Esophagus squamous epithelium (tissue), 5 donors: ENCODE measurements around the gene ZNF492. TPM values are rescaled to one million over a fixed set of nuclear protein-coding genes. Genes with fewer than 3 reads are reported as not detected.

ENCODE experiments used
- DNase-seq: peaks from one replicate; lab custom pipeline; 2025; lab: John Stamatoyannopoulos, UW
- H3K27ac ChIP-seq, 4 donors: fragments of 200-600 bp; sonication (generic); one replicate each; pipeline ENCODE4 v1.5.1; 2016 to 2019; ENCODE audit warnings: mild to moderate bottlenecking in 1 of 4
- H3K27me3 ChIP-seq, 4 donors: fragments of 200-600 bp; sonication (generic); 1 replicate in 3 of 4; 2 replicates in 1 of 4; pipeline versions ENCODE4 v1.5.1 to v1.6.0; 2017 to 2021; ENCODE audit warnings: antibody characterized with exemption in 1 of 4
- H3K36me3 ChIP-seq, 3 donors: fragments of 200-600 bp; sonication (generic); one replicate each; pipeline ENCODE4 v1.5.1; 2016 to 2019
- H3K4me1 ChIP-seq, 3 donors: fragments of 200-600 bp; sonication (generic); one replicate each; pipeline ENCODE4 v1.5.1; 2017 to 2019
- H3K4me3 ChIP-seq, 4 donors: fragments of 200-600 bp; sonication (generic); 1 replicate in 3 of 4; 2 replicates in 1 of 4; pipeline ENCODE4 v1.5.1; 2016 to 2019; ENCODE audit warnings: mild to moderate bottlenecking in 2 of 4, moderate library complexity in 1 of 4
- H3K9me3 ChIP-seq, 3 donors: fragments of 200-600 bp; sonication (generic); one replicate each; pipeline ENCODE4 v1.5.1; 2016 to 2019
- POLR2A ChIP-seq, 4 donors: fragments of 450-650 bp; IDR thresholded peaks; one replicate each; pipeline ENCODE4 v1.6.1; 2017; ENCODE audit warnings: antibody characterized with exemption in 4 of 4, mild to moderate bottlenecking in 4 of 4, moderate library complexity in 3 of 4
- WGBS, 2 donors: methylation state at CpG; one replicate each; pipeline ENCODE4 v1.1.5; 2018; 5-methylcytosine and 5-hydroxymethylcytosine counted together
- intact Hi-C: fragments of 100-400 bp; cut with DNase I; formaldehyde crosslinking; loops from one replicate; pipeline ENCODE4 v1.15.0; 2022
- total RNA-seq, 4 donors: library from RNA; depleted of rRNA; stranded (reverse); fragments of >200 nt; gene quantifications; one replicate each; pipeline ENCODE4 v1.1.0, GENCODE V29; 2016
- TF ChIP-seq, protein P1 (sequence below), 6 experiments: fragments of 450-650 bp in 4 of 6; fragments of 200-600 bp in 2 of 6; sonication (generic) in 2 of 6; IDR thresholded peaks; one replicate each; pipeline ENCODE4 v1.5.1; 2016 to 2019; ENCODE audit warnings: antibody characterized with exemption in 6 of 6, mild to moderate bottlenecking in 4 of 6, moderate library complexity in 4 of 6
- donor health status: DM: yes; HTN: yes; CAD: no.

Gene ZNF492
- total RNA-seq, 4 donors from 2014 or later, result 0.09 to 0.95 (median 0.23) TPM

DNA sequence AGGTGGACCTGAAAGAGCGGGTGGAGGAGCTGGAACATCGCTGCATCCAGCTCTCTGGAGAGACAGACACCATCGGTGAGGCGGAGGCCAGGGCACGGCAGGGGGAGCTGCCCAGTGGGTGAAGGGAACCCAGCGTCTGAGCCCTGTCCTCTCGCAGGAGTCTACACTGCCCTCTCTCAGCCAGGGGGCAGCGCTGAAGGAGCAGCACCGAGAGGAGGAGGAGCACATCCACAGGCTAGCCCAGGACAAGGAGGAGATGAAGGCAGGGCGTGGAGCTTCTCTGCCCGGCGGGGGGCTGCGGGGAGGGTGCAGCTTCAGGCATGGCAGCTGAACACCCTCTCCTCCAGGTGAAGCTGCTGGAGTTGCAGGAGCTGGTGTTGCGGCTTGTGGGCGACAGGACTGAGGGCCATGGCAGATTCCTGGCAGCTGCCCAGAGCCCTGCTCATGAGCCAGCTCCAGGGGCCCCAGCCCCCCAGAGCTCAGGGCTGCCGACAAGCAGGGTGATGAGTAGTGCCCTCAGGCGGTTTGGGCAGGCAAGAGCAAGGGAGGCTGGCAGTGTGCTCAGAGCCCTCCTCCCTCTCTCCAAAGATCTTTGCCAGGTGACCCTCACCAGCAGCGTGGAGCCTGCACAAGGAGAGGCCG is 31.4 kb upstream of the ZNF492 start:
- Histone ChIP-seq H3K4me1 (no peaks in the 10 kb centered on the region), H3K27ac (no peak overlapping the region), H3K9me3 (peaks cover 0 to 53% (median 0%) of the 10 kb centered on the region in 3 donors), H3K27me3 (peaks cover 0 to 5% (median 0%) of the 10 kb centered on the region in 4 donors), H3K36me3 (no peaks in the 10 kb centered on the region), H3K4me3 (no peak overlapping the region)
- intact Hi-C loops, result no loop called here
- TF ChIP-seq, protein P1, sequence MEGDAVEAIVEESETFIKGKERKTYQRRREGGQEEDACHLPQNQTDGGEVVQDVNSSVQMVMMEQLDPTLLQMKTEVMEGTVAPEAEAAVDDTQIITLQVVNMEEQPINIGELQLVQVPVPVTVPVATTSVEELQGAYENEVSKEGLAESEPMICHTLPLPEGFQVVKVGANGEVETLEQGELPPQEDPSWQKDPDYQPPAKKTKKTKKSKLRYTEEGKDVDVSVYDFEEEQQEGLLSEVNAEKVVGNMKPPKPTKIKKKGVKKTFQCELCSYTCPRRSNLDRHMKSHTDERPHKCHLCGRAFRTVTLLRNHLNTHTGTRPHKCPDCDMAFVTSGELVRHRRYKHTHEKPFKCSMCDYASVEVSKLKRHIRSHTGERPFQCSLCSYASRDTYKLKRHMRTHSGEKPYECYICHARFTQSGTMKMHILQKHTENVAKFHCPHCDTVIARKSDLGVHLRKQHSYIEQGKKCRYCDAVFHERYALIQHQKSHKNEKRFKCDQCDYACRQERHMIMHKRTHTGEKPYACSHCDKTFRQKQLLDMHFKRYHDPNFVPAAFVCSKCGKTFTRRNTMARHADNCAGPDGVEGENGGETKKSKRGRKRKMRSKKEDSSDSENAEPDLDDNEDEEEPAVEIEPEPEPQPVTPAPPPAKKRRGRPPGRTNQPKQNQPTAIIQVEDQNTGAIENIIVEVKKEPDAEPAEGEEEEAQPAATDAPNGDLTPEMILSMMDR (IDR thresholded peaks at IDR 0.05), result no peak
- no peak for TF ChIP-seq POLR2A (IDR thresholded peaks at IDR 0.05)
- DNase-seq, result no peak
- 60 to 70% methylated on average over 5 to 6 of the region's 19 CpGs for WGBS, 2 donors

DNA sequence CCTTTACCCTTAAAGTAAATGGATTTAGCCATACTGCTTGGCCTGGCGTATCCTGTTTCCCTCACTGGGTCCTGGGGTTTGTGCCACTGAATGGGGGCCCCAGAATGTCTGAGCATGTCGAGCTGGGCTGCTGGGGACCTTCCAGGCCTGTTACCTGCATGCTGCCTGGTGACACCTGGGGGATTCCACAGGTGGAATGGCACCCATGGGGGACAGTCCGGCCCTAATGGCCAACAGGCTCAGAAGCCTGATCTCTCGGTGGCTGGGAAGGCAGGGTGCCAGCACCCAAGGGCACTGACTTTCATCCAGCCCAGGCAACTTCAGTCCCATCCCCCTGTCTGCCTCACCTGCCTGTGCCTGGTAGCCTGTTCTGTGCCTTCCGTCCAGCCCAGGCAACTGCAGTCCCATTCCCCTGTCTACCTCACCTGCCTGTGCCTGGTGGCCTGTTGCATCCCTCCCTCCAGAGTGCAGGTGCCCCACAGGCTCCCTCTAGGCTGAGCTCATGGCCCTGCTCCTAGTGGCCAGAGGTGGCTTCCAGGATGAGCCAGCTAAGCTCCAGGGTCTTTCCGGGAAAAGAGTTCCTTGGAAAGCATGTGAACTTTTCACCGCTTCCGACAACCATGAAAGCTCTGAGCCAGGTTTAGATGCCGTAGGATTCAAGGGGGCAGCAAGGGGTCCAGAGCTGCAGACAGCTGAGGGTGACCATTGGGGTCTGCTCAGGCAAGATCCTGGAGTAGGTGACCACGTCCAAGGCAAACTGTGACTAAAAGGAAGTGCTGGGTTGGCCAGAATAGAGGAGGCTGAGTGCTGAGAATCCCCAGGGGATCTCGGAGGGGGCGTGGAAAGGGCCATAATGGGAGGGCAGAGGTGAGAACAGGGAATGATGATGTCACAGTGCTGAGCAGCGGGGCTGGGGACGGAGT is 30.3 kb upstream of the ZNF492 start:
- intact Hi-C loops, result no loop called here
- H3K4me3 ChIP-seq, result no peak overlapping the region
- 55 to 70% methylated on average over 6 to 7 of the region's 14 CpGs for WGBS, 2 donors
- no peaks in the 10 kb centered on the region for H3K36me3 ChIP-seq
- H3K27ac ChIP-seq, result no peak overlapping the region
- DNase-seq, result no peak
- peaks cover 0 to 5% (median 0%) of the 10 kb centered on the region in 4 donors for H3K27me3 ChIP-seq
- H3K4me1 ChIP-seq, result no peaks in the 10 kb centered on the region
- H3K9me3 ChIP-seq, result peaks cover 0 to 54% (median 0%) of the 10 kb centered on the region in 3 donors
- TF ChIP-seq POLR2A (IDR thresholded peaks at IDR 0.05), result no peak
- TF ChIP-seq, protein P1 (IDR thresholded peaks at IDR 0.05), result no peak

DNA sequence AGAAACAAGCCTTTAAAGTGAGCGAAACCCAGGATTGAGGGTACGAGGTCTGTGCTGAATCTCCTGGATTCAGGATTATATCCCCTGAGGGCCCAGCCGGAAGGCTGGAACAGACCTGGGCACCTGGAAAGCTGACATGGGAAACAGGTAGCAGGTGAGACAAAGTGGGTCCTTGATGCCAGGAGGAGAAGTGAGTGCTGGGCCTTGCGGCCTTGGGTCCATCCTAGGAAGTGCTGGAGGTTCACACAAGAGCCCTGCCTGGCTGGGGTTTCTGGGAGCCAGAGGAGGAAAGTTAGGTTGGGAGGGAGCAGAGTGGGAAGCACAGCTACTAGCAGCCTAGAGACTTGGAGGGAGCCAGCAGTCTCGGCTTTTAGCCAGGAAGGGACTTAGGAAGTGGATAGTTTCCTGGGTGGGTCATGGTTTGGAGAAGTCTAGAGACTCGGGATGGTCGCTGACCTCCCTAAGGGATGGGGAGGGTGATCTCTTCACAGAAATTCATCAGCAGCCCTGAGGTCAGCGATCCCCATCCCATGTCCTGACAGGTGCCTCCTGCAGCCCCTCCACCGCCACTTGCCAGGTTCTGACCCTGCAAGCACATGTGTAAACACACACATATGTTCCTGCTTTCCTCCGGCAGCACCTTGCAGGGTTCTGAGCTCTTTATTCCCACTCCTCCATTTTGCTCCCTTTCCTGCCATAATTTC is 29.4 kb upstream of the ZNF492 start:
- DNase-seq, result no peak
- Histone ChIP-seq H3K9me3 (peaks cover 0 to 49% (median 0%) of the 10 kb centered on the region in 3 donors), H3K27ac (no peak overlapping the region), H3K4me1 (no peaks in the 10 kb centered on the region), H3K36me3 (no peaks in the 10 kb centered on the region), H3K4me3 (no peak overlapping the region), H3K27me3 (peaks cover 0 to 5% (median 0%) of the 10 kb centered on the region in 4 donors)
- TF ChIP-seq POLR2A (IDR thresholded peaks at IDR 0.05), result no peak
- TF ChIP-seq, protein P1 (IDR thresholded peaks at IDR 0.05), result no peak
- intact Hi-C loops, result no loop called here
- whole genome bisulfite sequencing, 2 donors, result 72 to 73% methylated on average over 8 to 9 of the region's 10 CpGs

DNA sequence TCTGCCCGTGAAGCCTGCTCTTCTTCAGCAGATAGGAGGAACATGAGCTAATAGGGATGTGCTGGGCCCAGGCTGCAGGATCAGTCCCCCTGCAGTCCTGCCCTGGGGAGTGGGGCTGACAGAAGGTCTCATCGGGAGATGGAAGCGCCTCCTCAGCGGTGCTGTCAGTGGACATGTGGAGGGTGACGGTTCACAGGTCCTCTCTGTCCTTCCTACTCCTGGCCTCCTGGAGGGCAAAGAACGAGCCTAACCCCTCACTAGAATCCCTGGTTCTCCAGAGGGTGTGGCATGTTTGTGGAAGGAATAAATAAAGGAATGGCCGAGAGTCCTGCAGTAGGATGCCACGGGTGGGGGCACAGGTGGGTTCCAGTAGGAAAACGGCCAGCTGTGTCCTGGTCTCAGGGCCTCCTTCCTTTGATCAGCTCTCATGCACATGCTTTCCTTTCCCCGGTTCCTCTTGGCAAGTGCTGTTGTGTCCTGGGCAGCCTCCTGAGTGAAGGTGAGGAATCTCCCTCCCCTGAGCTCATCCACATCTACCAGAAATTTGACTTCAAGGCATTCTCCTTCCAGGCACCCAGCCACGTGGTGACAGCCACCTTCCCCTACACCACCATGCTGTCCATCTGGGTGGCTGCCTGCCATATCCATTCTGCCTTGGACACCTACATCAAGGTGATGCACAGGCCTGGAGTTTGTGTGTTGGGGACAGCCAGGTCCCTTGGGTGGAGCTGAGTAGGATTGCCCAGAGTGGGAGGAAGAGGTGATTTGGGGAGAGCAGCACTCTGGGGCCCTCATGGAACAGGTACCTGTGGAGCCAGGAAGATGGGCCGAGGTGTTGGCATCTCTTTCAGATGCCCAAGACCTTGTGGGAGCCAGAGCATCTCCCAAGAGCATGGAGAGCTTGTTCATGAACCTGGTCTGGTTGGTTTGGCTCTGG is 28.6 kb upstream of the ZNF492 start:
- Histone ChIP-seq H3K27ac (no peak overlapping the region), H3K9me3 (peaks cover 0 to 40% (median 0%) of the 10 kb centered on the region in 3 donors), H3K4me3 (no peak overlapping the region), H3K36me3 (no peaks in the 10 kb centered on the region), H3K27me3 (no peaks in the 10 kb centered on the region), H3K4me1 (no peaks in the 10 kb centered on the region)
- DNase-seq, result no peak
- 45 to 54% methylated on average over 7 to 9 of the region's 12 CpGs for WGBS, 2 donors
- TF ChIP-seq POLR2A (IDR thresholded peaks at IDR 0.05), result no peak
- TF ChIP-seq, protein P1 (IDR thresholded peaks at IDR 0.05), result no peak
- intact Hi-C loops, result no loop called here
